Mucosa of descending colon (tissue), 3 donors: ENCODE measurements around the gene CENPU. TPM values are rescaled to one million over a fixed set of nuclear protein-coding genes. Genes with fewer than 3 reads are reported as not detected.

Source experiments
- ATAC-seq: fragments of 200-7000 bp; cut with Tn5 transposase; one replicate; pipeline ENCODE4 v1.9.1; 2020; ENCODE audit warnings: mild to moderate bottlenecking, moderate library complexity
- DNase-seq, 3 donors: peaks; one replicate each; pipeline ENCODE4 v3.0.0-alpha.2; 2020
- H3K36me3 ChIP-seq: fragments of 200-600 bp; one replicate; pipeline ENCODE4 v1.8.0; 2021; ENCODE audit warnings: low read depth, mild to moderate bottlenecking
- H3K4me1 ChIP-seq: fragments of 200-600 bp; one replicate; pipeline ENCODE4 v1.8.0; 2021; ENCODE audit warnings: low read depth, mild to moderate bottlenecking
- H3K4me3 ChIP-seq: fragments of 200-600 bp; one replicate; pipeline ENCODE4 v1.8.0; 2021; ENCODE audit warnings: mild to moderate bottlenecking
- H3K9me3 ChIP-seq: fragments of 200-600 bp; one replicate; pipeline ENCODE4 v1.8.0; 2021; ENCODE audit warnings: mild to moderate bottlenecking
- intact Hi-C, 2 donors: fragments of 100-400 bp; cut with DNase I in 1 of 2; cut with micrococcal nuclease in 1 of 2; formaldehyde crosslinking; loops; one replicate each; pipeline versions ENCODE4 v1.11.0 to v1.11.1; 2022; cut with DNase I, micrococcal nuclease
- total RNA-seq, 3 donors: library from RNA; stranded (reverse); fragmentation: NEBNext Ultra II Directional in 2 of 3; extraction: Animal tissue kit (Norgen Biotek cat#: 25700) in 2 of 3; gene quantifications; one replicate each; pipeline versions ENCODE4 v1.2.1 to v1.2.4, GENCODE V29; 2021 to 2023
- TF ChIP-seq, protein P1 (sequence below): fragments of 200-600 bp; IDR thresholded peaks from one replicate; pipeline ENCODE4 v1.8.0; 2022; ENCODE audit warnings: antibody characterized with exemption, mild to moderate bottlenecking
- donor health status: DM: no; HTN: no; CAD: no; lungs with moderate emphysema.
- donor health status: DM: no; HTN: no; CAD: no.
- donor health status: DM: no; HTN: yes; CAD: no.

Gene CENPU
- total RNA-seq, 3 donors from 2014 or later, result 5.1 to 19.5 (median 9.5) TPM

DNA sequence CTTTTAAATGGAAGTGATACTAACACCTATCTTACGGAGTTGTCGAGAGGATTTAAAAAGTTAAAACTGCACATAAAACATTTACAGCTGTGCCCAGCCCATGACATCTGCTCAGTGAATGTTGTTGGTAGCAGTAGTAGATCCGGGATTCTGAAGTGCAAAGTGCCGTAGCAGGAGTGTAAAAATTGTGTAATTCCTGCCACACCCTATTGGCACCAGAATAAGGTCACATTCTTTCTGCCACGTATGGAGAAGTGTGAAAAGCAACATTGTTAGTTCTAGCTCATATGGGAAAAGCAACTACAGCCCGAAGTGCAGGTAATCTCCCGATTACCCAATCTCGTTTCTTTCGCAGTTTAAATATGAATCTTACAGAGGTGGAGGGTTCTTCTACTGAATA lies 53.2 kb downstream of the CENPU start:
- Histone ChIP-seq H3K4me1 (peaks cover 6% of the 10 kb centered on the region), H3K36me3 (no peaks in the 10 kb centered on the region), H3K4me3 (no peak overlapping the region), H3K9me3 (no peaks in the 10 kb centered on the region)
- TF ChIP-seq, protein P1, sequence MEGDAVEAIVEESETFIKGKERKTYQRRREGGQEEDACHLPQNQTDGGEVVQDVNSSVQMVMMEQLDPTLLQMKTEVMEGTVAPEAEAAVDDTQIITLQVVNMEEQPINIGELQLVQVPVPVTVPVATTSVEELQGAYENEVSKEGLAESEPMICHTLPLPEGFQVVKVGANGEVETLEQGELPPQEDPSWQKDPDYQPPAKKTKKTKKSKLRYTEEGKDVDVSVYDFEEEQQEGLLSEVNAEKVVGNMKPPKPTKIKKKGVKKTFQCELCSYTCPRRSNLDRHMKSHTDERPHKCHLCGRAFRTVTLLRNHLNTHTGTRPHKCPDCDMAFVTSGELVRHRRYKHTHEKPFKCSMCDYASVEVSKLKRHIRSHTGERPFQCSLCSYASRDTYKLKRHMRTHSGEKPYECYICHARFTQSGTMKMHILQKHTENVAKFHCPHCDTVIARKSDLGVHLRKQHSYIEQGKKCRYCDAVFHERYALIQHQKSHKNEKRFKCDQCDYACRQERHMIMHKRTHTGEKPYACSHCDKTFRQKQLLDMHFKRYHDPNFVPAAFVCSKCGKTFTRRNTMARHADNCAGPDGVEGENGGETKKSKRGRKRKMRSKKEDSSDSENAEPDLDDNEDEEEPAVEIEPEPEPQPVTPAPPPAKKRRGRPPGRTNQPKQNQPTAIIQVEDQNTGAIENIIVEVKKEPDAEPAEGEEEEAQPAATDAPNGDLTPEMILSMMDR, result no peak
- intact Hi-C loops, result no loop called here
- peak; percentile 99 for ATAC-seq
- peak in 1 of 3 donors; percentile 80 for DNase-seq

DNA sequence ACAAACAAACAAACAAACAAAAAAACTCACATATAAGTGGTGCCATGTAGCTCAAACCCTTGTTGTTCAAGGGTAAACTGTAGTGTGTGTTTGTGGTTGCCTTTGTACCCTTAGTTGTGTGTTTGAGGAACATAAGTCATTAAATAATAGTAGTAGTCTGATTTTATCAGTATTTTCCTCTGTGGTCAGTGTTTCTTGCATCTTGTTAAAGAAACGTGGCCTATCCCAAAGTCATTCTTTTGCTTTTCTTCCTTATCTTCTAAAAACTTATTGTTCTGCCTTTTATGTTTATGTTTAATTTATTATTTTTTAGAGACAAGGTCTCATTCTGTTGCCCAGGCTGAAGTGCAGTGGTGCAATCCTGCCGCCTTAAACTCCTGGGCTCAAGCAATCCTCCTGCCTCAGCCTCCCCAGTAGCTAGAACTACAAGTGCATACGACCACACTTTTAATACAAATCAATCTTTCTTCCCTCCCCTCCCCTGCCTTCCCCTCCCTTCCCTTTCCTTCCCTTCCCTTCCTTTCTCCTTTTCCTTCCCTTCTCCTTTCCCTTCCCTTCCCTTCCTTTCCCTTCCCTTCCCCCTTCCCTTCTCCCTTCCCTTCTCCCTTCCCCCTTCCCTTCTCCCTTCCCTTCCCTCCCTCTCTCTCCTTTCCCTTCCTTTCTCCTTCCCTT lies 57.9 kb downstream of the CENPU start:
- no peaks in the 10 kb centered on the region for H3K9me3 ChIP-seq
- H3K4me1 ChIP-seq, result peaks cover 6% of the 10 kb centered on the region
- ATAC-seq, result no peak
- intact Hi-C loops, result no loop called here
- DNase-seq, result no peak
- no peak overlapping the region for H3K4me3 ChIP-seq
- no peaks in the 10 kb centered on the region for H3K36me3 ChIP-seq
- TF ChIP-seq, protein P1, result no peak

DNA sequence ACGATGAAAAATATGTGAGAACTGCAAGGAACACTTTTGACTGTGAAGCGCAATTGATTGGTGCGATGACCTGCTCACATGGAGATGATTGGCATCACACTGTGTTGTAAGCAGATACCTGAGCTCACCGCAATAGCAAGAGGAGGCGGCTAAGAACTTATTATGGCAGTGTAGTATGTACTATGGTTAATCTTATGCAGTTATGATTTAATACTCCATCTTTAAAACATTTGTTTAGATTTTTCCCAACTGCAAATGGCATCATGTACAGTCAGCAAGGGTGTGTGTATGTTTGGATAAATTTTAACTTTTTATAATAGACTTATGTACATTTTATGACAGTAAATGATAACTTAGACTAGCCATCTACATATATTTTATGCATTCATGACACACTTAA lies 58.9 kb downstream of the CENPU start:
- ATAC-seq (peak; percentile 54), DNase-seq (no peak)
- intact Hi-C loops, result no loop called here
- TF ChIP-seq, protein P1, result no peak
- H3K4me1 ChIP-seq, result peaks cover 6% of the 10 kb centered on the region
- H3K36me3 ChIP-seq, result no peaks in the 10 kb centered on the region
- no peaks in the 10 kb centered on the region for H3K9me3 ChIP-seq
- H3K4me3 ChIP-seq, result no peak overlapping the region

DNA sequence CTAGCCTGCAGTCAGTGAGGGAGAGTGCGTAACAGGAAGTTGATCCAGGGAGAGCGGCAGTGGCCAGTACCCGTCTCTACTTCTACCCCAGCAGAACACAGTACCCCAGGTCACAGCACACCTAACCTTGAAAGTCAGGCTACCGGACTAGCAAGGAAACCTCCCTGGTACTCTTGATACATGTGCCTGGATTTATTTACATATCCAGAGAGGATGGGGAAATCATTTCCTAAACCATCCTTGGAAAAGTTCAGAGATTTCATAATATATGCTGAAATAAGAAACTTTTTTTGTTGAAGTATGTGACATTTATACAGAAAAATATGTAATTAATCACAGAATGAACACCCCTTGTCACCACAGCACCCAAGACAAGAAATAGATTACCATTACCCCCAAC lies 59.9 kb downstream of the CENPU start:
- Histone ChIP-seq H3K36me3 (no peaks in the 10 kb centered on the region), H3K4me3 (no peak overlapping the region), H3K9me3 (no peaks in the 10 kb centered on the region), H3K4me1 (peaks cover 3% of the 10 kb centered on the region)
- no peak for DNase-seq
- ATAC-seq, result no peak
- TF ChIP-seq, protein P1, result no peak
- intact Hi-C loops, result no loop called here

DNA sequence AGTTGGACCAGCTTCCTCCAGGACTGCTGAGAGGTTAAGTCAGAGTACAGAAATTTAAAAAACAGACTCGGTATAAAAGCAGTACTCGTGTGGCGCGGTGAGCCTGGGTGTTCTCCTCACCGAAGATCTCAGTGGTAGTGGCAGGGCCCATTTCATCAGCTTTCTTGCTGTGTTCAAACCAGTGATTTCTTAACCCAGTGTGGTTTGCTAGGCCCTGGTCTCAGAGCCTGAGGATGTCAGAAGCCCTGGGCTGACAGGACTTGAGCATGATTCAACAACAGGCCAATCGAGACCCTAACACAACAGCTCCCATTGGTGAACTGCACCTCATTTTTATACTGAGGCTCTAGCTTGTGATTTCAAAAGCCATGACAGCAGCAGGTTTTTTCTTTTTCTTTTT lies 61.2 kb downstream of the CENPU start:
- ATAC-seq (no peak), DNase-seq (no peak)
- H3K4me1 ChIP-seq, result peaks cover 6% of the 10 kb centered on the region
- TF ChIP-seq, protein P1, result no peak
- no peaks in the 10 kb centered on the region for H3K9me3 ChIP-seq
- H3K36me3 ChIP-seq, result no peaks in the 10 kb centered on the region
- no peak overlapping the region for H3K4me3 ChIP-seq
- intact Hi-C loops, result no loop called here

DNA sequence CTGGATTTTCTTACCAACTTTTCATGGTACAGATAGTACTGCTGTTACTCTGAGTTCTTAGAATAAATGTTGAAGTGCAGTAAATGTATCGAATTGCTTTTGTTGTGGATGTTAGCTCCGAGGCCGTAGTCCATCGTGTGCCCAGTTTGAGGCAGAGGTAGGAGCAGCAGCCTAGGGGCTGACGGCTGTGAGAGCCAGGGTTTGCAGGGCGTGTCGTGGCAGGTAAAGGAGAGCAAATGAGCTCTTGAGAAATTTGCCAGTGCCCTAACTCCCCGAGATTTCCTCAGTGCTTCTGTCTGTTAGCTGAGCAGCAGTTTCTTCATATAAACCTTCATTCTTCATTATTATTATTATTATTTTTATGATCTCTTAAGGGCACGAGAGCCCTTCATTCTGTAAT lies 62.8 kb downstream of the CENPU start:
- TF ChIP-seq, protein P1, result no peak
- Histone ChIP-seq H3K36me3 (no peaks in the 10 kb centered on the region), H3K4me3 (no peak overlapping the region), H3K4me1 (peaks cover 6% of the 10 kb centered on the region), H3K9me3 (no peaks in the 10 kb centered on the region)
- intact Hi-C loops, result no loop called here
- DNase-seq (peak; percentile 41 to 56 (median 51)), ATAC-seq (peak; percentile 45)
